HG02938 (cell line): ENCODE data around the gene ACOT13.
"Not testable (repeated sequence)": the region's sequence is repeated elsewhere in the genome, so short reads cannot be mapped to it uniquely, and the experiment has no call there.

Experiments
- ATAC-seq: cut with Tn5 transposase; IDR thresholded peaks from one replicate; pipeline ENCODE4 v1.9.1; 2021; ENCODE audit warnings: mild to moderate bottlenecking, moderate library complexity; ENCODE audit not compliant: unreplicated experiment

The ACOT13 gene

GRCh38 chr6:24721461-24722215 is 54.8 kb downstream of the ACOT13 start:
- ATAC-seq = peak; percentile 57

DNA sequence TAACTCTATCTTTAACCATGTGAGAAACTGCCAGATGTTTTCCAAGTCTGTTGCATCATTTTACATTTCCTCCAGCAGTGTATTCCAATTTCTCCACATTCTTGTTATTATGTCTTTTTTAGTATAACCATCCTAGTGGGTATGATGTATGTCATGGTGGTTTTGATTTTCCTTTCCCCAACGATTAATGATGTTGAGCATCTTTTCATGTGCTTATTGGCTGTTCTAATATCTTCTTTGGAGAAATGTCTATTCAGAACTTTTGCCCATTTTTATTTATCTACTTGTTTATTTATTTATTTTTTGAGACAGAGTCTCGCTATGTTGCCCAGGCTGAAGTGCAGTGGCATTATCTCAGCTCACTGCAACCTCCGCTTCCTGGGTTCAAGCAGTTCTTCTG is 56.4 kb downstream of the ACOT13 start:
- no peak for ATAC-seq

GRCh38 chr6:24730653-24731052 is 63.8 kb downstream of the ACOT13 start:
- ATAC-seq = not testable (repeated sequence)

DNA sequence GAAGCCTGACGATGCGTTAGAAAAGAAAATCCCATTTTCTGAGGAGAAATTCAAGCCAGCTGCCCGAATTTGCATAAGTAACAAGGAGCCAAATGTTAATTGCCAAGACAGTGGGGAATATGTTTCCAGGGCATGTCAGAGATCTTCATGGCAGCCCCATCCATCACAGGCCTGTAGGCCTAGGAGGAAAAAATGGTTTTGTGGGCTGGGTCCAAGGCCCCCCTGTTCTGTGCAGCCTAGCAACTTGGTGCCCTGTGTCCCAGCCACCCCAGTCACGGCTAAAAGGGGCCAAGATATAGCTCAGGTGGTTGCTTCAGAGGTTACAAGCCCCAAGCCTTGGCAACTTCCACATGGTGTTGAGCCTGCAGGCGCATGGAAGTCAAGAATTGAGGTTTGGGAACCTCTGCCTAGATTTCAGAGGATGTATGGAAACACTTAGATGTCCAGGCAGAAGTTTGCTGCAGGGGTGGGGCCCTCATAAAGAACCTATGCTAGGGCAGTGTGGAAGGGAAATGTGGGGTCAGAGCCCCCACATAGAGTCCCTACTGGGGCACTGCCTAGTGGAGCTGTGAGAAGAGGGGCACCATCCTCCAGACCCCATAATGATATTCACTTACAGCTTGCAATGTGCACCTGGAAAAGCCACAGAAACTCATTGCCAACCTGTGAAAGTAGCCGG is 64.7 kb downstream of the ACOT13 start:
- not testable (repeated sequence) for ATAC-seq

DNA sequence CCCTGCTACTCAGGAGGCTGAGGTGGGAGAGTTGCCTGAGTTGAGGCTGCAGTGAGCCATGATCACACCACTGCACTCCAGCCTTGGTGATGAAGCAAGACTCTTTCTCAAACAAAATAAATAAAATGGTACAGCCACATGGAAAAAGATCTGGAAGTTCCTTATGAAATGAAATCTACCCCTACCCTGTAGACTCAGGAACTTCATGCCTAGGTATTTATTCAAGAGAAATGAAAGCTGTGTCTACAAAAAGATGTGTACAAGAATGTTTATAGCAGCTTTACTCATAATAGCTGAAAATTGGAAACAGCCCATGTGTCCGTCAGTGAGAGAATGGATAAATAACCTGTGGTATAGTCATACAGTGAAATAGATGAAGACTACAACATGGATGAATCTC is 67.3 kb downstream of the ACOT13 start:
- no peak for ATAC-seq

- not testable (repeated sequence) for ATAC-seq
These were observed 67.8 kb downstream of the ACOT13 start for GRCh38 chr6:24734710-24735109.

- no peak for ATAC-seq
These were observed 71.9 kb downstream of the ACOT13 start for GRCh38 chr6:24738741-24739140.

GRCh38 chr6:24740861-24741260 is 74.0 kb downstream of the ACOT13 start:
- no peak for ATAC-seq

- no peak for ATAC-seq
These were observed 75.4 kb downstream of the ACOT13 start for GRCh38 chr6:24742216-24742738.

GRCh38 chr6:24743265-24743943 is 76.5 kb downstream of the ACOT13 start:
- ATAC-seq = peak; percentile 82

DNA sequence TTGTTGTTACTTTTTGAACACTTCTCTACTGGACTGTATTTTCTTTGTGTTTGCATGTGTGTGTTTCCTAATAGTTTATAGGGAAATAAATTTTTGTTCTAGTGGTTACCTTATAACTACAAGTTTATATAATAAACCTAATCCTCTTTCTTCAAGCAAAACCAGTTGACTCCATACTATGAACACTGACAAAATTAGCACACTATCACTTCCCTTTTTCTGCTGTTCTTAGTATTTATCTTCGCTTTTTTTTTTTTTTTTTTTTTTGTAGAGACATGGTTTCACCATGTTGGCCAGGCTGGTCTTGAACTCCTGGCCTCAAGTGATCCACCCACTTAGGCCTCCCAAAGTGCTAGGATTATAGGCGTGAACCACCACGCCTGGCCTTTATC is 77.1 kb downstream of the ACOT13 start:
- ATAC-seq = peak; percentile 58

GRCh38 chr6:24744911-24745310 is 78.0 kb downstream of the ACOT13 start:
- no peak for ATAC-seq

DNA sequence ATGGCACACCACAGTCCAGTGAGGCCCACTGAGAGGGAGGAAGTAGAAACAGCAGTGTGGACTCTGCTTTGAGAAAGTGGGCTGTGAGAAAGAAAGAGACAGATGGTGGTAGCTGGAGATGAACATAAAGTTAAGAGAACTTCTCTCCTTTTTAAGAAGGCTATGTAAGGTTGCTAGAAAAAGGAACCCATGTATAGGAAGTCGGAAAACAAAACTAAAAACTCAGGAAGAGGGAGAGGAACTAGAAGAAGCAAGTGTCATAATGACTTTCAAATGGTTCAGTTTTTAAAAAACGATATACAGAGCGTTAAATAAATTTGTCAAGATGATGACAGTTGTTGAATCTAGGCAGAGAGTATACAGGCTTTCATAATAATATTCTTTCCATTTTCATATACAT is 82.4 kb downstream of the ACOT13 start:
- ATAC-seq = no peak

GRCh38 chr6:24750878-24751277 is 84.0 kb downstream of the ACOT13 start:
- not testable (repeated sequence) for ATAC-seq

- ATAC-seq = no peak
These were observed 85.6 kb downstream of the ACOT13 start for GRCh38 chr6:24752503-24752902.

GRCh38 chr6:24752917-24753492 is 86.1 kb downstream of the ACOT13 start:
- ATAC-seq = no peak

DNA sequence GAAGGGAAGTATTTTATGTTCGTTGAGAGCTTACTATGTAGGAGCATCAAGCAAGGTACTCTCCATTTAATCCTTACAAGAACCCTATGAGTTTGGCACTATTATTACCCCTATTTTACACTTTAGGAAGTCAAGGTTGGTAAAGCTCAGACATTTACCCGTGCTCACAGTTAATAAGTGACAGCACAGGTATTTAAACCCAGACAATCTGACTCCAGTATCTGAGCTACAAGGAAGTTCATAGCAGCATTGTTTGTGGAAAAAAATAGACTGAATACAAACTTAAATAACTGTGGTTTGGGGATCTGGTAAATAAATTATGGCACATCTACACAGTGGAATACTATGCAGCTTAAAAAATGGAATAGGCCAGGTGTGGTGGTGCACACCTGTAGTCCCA is 86.7 kb downstream of the ACOT13 start:
- no peak for ATAC-seq

DNA sequence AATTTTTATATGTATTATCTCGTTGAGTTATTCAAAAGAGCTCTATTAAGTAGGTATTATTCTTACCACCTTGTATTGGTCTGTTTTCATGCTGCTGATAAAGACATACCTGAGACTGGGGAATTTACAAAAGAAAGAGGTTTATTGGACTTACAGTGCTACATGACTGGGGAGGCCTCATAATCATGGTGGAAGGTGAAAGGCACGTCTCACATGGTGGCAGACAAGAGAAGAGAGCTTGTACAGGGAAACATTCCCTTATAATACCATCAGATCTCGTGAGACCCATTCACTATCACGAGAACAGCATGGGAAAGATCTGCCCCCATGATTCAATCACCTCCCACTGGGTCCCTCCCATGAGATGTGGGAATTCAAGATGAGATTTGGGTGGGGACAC is 87.5 kb downstream of the ACOT13 start:
- not testable (repeated sequence) for ATAC-seq
